Activated T-helper 9 cell treated with anti-CD3 and anti-CD28 coated beads, Interleukin-2, amount 50 U/mL, for 16 hours (primary cell): ENCODE results near the gene TIMD4.
A peak's percentile ranks its signal among the peaks of the same experiment; 100 is the strongest.
"Not testable (repeated sequence)": the region's sequence is repeated elsewhere in the genome, so short reads cannot be mapped to it uniquely, and the experiment has no call there.

Experiments used
- DNase-seq: peaks from one replicate; pipeline ENCODE4 v3.0.0-alpha.2; 2020; ENCODE audit warnings: low read depth

TIMD4 gene

DNA sequence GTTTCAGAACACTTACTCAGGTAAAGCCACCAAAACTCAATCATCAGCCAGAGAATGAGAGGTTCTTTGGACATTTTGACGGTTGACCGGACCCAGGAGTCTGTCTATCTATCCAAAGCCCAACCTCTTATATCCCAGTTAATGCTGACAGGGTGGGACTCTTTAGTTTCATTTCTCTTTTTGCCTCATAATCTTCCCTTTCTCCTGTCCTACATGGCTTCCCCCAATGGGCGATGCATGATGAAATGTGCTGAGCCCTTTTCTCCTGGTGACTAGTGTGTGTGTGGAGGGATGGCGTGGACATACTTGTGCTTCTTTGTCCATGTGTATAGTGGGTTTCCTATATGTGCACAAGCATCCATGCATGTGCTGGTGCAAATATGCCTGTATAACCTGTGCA is at the start of gene TIMD4:
TIMD4 (minus strand) TSS at position 102 of the 400 bp plus-strand sequence; CDS start at position 74, 28 bp downstream.
- no peak for DNase-seq

DNA sequence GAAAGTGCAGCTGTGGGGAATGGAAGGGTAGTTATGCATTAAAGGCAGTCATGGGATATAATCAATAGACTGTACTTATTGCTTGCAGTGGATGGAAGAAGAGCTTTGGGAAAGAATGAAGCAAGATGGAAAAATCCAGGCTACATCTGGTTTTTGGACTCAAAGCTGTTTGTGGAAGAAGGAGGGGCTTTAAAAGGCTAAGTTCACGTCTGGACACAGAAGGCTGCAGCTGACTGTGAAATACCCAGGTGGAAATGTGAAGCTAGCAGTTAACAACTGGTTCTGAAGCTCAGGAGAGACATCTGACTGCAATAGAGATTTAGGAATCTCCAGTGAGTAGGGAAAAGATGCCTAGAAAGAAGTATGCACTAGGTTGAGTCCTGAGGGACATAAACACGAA is 43.2 kb upstream of the TIMD4 start:
- DNase-seq, result no peak

DNA sequence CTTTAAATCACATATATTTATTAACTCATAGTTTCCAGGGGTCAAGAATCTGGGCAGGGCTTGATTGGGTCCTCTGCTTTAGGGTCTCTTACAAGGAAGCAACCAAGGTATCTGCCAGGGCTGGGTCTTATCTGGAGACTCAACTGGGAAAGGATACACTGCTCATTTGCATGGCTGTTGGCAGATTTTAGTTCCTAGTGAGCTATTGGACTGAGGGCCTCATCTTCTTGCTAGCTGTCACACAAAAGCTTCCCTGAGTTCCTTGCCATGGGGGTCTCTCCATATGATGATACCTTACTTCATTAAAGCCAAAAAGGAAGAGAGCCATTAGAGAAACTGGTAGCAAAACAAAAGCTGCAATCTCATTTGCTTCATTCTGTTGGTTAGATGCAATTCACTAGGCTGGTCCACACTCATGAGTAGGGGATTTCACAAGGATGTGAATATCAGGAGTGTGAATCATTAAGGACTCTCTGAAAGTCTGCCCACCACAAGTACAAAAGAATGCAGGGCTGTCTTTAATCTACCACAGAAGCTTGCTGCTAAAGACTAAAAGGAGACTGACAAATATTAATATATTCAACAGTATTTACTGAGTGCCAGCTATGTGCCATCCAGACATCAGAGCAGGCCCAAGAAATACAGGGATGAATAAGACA is 42.0 kb upstream of the TIMD4 start:
- DNase-seq, result no peak

DNA sequence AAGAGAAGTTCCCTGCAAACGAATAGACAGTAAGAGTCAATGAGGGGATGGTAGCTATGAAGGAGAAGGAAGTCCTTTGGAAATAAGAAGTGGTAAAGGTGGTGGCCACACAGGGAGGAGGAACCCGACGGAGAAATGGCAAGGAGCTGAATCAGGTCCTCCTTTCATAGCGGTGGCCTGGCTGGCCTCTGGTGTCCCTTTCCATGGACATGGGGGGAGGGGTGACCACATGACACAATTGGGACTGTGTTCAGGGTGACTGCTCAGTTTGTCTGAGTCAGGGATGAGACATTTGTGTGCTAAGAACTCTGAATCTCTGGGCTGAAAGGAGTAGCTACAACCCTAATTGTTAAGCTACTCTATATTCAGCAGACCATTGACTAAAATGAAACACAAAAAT is 28.7 kb upstream of the TIMD4 start:
- DNase-seq, result no peak

DNA sequence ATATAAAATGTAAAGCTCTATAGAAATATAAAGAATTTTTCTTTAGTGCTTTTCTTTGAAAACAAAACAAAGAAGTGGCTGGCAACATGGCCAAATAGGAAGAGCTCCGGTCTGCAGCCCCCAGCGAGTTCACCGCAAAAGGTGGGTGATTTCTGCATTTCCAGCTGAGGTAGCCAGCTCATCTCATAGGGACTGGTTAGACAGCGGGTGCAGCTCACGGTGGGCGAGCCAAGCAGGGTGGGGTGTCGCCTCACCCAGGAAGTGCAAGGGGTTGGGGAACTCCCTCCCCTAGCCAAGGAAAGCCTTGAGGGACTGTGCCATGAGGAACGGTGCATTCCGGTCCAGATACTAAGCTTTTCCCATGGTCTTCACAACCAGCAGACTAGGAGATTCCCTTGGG is 21.0 kb upstream of the TIMD4 start:
- DNase-seq, result no peak

DNA sequence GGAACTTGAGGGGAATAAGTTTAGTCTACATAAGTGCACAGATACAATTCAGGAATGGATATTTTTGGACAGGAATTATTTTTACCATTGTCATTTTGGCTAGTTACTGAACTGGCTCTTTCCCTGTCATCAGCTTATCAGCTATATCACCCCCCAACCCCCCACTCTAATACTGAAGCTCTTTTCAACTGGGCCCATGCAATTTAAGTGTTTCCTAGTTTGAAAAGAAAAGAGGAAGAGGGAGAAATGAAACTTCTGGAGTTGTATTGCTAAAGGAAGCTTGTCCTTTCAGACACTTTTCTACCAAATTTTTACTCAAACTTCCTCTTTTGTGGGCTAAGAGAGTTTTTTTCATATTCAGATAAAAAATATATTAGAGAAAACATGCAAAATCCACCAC is 18.5 kb upstream of the TIMD4 start:
- no peak for DNase-seq

DNA sequence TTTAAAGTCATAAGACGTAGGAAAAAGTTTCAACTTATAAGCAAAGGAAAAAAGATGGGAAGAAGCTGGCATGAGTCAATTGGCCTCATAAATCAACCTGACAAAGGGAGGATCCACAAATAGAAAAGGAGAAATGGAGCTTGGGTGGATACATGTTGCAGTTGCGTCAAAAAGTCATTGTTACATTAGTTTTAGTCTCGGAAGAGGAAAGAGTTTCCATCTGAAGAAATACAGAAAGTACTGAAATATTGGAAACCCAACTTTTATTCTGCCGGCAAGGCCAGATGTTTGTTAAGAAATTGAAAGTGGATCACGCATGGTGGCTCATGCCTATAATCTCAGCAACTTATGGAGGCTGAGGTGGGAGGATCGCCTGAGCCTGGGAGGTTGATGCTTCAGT is 11.3 kb upstream of the TIMD4 start:
- no peak for DNase-seq

DNA sequence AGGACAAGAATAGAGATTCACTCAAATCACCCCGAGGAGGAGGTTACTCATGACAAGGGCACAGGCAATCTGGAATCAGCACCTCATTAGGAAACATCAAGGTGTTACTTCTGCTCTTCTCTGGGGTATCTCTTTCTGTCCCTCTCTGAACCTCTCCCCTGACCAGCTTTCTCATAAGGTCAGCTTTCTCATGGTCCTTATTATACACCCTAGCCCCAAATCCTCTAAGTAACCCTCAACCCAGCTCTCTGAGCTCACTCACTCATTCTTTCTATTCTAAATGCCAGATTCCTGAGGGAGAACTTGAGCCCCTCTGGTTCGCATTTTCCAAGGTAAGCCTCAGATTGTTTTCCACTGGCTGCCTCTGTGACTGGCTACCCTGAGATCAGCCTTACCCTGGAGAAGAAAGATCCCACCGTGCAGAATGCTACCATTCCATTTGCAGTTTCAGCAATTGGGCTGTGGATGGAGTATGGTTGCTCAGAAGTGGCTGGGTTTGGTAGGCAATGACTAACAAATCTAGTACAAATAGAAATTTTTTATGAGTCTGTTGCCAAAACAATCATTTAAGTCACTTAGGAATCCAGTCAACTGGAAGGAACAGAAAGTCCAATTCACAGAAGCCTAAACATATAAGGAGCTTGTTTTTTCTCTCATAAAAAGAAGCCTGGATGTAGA is 9.0 kb upstream of the TIMD4 start:
- no peak for DNase-seq

DNA sequence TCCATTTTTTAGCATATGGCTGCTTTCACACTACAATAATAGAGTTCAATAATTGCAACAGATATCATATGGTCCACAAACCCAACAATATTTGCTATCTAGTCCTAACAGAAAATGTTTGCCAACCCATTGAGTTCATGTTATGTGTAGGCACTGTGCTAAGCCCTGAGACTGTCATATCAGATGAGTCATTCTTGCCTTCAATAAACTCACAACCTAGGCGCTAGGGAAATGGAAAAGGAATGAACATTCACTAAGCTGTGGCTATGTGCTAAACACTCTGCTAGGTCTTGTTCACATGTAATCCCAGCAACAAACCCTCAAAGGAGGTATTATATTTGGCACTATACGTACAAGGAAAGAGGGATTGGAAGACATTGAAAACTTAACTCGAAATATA is 8.4 kb upstream of the TIMD4 start:
- DNase-seq, result no peak

DNA sequence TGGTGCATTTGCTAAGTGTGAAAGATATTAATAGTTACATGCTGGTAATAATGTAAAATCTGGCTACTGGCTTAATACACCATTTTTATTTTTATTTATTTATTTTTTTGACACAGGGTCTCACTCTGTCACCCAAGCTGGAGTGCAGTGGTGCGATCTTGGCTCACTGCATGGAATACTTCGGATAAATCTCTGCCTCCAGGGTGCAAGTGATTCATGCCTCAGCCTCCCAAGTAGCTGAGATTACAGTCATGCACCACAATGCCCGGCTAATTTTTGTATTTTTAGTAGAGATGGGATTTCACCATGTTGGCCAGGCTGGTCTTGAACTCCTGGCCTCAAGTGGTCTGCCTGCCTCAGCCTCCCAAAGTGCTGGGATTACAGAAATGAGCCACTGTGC is 4.4 kb upstream of the TIMD4 start:
- not testable (repeated sequence) for DNase-seq

DNA sequence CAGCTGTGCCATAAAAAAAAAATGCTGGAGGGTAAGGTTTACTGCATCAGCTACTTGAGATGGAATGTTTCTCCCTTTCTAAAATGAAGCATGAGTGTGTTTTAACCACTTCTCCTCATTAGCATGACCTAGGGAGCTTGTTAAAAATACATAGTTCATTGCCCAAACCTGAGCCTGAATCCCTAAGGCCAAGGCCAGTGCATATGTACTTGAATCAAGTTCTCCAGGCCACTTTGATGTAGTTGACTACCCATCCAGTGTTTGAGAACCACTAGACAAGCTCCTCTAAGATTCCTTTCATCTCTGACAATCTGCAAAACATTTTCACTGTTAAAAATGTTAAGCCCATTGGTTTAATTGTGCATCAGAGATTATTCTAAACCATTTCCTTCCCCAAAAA is 6.7 kb downstream of the TIMD4 start:
- DNase-seq, result no peak

DNA sequence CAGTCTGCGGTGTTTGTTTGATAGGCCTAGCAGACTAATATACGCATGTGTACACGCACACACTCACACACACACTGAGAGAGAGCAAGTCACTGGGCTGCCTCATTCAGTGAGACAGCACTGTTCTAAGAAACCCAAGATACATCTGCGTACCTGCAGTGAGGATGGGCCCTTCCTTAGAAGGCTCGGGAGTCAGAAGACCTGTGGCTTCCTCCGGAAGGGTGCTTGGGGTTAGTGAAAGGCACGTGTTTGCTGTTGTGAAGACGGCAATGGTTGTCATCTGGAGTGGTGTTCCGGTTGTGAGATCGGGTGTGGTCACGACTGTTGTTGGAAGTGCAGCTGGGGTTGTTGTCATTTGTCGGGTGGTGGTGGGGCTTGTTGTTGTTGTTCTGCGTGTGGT is 11.7 kb downstream of the TIMD4 start:
- no peak for DNase-seq

DNA sequence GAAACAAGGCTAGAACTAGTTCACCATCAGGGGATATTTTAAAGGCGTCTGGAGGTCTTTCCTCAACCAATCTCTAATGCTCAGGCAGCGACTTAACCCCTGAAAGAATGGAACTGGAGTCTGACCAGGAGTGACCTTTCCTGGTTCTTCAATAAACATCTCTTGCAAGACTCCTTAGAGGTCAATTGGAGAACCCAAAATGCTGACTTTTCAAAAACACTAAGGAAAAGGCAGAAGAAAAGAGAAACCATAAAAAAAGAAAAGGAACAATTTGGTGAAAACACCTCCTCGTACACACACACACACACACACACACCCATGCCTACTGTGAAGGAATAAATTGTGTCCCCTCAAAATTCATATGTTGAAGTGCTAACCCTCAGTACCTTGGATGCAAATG is 12.3 kb downstream of the TIMD4 start:
- DNase-seq, result no peak

DNA sequence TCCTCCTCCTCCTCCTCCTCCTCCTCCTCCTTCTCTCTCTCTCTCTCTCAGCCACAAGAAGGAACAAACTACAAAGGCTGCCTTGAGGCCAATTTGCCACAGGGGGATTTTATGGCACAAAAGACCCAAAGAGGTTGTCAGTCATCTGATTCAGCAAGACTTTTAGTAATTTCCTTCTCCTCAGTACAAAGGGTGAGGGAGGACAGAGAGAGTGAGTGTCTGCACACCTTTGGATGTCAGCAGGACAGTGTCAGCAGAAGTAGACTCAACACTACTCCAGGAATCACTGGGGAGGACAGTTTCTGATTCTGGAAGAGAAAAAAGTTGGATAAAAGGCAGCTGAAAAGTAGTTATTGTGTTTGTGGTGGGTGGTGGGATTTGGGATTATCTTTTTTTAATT is 13.6 kb downstream of the TIMD4 start:
- no peak for DNase-seq

DNA sequence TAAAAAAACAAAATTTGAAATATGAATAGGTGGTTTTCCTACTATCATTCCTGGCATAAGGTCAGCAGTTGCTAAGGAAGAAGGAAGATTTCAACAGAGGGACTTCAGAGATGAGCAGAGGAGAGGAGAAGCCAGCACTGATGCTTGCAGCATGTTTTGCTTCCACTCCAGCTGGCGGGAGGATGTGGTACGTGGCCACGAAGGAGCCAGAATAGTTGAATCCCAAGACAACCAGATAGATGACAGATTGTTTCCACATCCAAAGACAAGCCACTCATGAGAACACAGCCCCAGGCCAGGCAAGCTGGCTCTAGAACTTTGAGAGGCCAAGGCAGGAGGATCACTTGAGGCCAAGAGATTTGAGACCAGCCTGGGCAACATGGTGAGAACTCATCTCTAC is 15.1 kb downstream of the TIMD4 start:
- DNase-seq, result no peak

DNA sequence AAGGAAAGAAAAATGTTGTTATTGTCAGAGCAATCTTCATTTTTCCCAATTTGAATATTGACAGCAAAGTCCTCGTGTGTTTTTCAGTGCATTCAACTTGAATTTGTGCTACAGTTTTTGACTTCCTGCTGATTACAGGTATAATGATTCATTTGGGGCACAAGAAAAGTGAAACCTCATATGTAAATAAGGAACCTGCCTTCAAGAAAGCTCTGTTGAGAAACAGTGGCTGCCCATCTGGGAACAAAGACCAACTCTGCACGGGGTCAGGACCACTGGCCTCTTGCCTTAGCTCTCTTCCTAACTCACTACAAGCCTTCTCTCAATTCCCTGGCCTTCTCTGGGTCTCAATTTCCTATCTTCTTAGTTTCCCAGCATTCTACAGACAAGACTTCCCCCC is 21.0 kb downstream of the TIMD4 start:
- DNase-seq, result no peak

DNA sequence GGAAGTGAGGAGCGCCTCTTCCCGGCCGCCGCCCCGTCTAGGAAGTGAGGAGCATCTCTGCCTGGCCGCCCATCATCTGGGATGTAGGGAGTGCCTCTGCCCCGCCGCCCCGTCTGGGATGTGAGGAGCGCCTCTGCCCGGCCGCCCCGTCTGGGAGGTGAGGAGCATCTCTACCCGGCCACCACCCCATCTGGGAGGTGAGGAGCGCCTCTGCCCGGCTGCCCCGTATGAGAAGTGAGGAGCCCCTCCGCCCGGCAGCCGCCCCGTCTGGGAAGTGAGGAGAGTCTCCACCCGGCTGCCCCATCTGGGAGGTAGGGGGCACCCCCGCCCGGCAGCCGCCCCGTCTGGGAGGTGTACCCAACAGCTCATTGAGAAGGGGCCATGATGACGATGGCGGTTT is 22.6 kb downstream of the TIMD4 start:
- not testable (repeated sequence) for DNase-seq

DNA sequence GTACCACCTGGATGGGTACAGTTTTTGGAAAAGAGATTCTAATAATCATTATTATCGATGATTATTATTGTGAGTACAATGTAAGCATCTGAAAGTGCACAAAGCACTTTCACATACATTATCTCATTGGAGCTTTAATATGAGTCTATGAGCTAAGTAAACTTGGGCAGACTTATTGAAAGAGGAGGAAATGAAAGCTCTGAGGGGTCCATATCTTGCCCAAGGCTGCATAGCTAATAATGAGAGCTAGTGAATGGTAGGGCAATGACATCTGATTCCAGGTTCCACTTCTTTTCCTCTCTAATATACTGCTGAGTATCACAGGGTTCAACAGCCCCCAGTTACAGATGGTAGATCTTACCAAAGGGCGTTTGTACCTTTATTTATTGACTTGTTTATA is 26.1 kb downstream of the TIMD4 start:
- DNase-seq, result no peak

DNA sequence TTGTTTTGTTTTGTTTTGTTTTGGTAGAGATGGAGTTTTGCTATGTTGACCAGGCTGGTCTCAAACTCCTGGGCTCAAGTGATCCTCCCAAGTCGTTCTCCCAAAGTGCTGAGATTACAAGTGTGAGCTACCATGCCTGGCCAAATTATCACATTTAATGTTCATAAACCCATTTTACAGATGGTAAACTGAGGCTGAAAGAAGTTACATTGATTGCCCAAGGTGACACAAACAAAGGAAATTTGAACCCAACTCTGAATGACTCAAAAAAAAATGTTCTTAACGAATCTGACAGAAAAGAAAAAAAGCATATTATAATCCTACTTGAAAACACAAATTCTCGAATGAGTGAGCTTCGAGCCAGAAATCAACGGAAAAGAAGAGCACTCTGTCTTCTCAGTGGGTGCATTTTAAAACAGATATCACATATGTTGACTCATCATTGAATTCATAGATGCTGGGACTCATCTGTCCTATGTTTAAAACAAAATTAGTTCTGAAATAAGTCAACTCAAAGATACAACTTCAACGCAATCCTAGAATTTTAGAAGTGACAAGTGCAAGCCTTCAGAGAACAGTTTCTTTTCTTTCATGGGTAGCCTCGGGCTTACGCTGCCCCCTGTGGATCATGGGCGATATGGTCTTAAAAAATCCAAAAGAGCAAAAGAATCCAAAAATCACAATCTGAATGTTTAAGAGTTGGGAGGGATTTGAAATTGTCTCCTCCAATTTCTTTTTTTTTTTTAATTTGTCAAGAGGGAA is 28.4 kb downstream of the TIMD4 start:
- peak; percentile 20 for DNase-seq

DNA sequence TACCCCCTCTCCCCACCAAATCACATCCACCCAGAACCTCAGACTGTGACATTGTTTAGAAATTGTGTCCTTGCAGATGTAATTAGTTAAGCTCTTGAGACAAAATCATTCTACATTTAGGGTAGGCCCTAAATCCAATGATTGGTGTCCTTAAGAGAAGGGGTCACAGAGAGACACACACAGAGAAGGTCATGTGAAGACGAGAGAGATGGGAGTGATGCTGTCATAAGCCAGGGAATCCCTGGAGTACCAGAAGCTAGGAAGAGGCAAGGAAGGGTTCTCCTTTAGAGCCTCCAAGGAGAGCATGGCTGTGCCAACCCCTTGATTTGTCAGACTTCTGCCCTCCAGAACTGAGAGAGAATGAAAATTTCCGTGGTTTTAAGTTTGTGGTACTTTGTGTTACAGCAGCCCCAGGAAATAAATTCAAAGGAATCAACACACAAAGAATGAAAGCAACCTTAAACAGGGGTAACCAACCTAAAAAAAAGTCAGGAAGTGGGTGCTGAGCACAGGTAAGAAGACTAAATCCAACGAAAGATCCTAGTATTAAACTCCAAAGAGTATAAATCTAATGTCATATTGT is 33.6 kb downstream of the TIMD4 start:
- DNase-seq, result no peak

DNA sequence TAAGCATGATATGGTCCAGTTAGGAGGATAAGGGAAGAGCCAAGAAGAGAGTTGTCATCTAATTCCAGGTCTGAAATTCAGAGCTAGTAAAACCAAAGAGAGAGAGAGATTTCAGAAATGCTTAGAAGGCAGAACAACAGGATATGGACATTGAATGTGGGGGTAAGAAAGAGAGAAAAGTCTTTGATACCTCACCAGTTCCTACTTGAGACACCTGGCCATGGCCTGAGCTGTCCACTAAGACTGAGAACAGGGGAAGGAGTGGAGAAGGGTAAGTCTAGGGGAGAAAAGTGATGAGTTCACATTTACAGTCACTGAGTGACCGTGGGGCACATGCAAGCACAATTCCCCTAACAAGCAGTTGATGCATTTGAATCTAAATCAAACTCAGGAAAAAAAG is 35.5 kb downstream of the TIMD4 start:
- DNase-seq, result no peak

DNA sequence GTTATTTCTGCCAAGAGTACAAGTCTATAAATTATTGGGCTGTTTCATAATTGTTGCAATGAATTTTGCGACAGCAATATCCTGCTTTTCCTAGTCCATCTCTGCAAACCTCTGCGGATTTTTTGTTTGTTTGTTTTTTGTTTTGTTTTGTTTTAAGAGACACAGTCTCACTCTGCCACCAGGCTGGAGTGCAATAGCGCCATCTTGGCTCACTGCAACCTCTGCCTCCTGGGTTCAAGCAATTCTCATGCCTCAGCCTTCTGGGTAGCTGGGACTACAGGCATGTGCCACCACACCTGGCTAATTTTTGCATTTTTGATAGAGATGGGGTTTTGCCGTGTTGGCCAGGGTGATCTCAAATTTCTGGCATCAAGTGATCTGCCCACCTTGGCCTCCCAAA is 37.3 kb downstream of the TIMD4 start:
- not testable (repeated sequence) for DNase-seq

DNA sequence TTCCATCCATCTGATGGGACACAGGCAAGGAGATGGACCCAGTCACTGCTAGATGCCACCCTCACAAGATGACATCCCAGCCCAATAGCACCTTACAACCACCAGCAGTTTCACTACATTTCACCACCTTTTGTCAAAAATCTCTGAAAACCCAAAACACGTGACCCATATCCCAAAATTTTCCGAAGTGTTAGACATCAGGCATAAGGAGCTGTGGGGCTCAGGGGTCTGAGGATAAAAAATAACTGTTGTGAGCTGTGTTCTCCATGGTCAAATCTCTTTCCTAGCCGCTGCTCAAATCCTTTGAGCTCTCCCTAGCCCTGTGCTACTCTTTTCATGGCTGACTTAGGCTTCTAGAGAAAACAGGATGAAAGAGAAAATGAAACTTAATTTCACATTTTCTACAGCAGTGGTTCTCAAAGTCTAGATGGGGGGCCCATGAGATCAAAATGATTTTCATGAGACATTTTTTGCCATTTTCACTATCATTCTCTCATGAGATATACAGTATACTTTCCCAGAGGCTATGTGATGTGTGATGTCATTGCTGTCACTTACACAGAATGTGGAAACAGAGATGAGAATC is 40.7 kb downstream of the TIMD4 start:
- DNase-seq, result no peak
